ENCODE data around the gene LDB2.

Gene LDB2

GRCh38 chr4:16721613-16722291 lies 176.7 kb downstream of the LDB2 start:
- no peak for DNase-seq (ENCODE audit: low spot score)

GRCh38 chr4:16720761-16721160 lies 177.7 kb downstream of the LDB2 start:
- no peak for DNase-seq (ENCODE audit: low spot score)

- DNase-seq (ENCODE audit: low spot score) = no peak
Measured at GRCh38 chr4:16717266-16717970, 181.0 kb downstream of the LDB2 start.

GRCh38 chr4:16715482-16715881 lies 183.0 kb downstream of the LDB2 start:
- DNase-seq (ENCODE audit: low spot score) = no peak

GRCh38 chr4:16714191-16714590 lies 184.3 kb downstream of the LDB2 start:
- DNase-seq (ENCODE audit: low spot score) = no peak

- DNase-seq (ENCODE audit: low spot score) = no peak
Measured at GRCh38 chr4:16713696-16714095, 184.7 kb downstream of the LDB2 start.

GRCh38 chr4:16713271-16713670 lies 185.2 kb downstream of the LDB2 start:
- no peak for DNase-seq (ENCODE audit: low spot score)

- no peak for DNase-seq (ENCODE audit: low spot score)
Measured at GRCh38 chr4:16710198-16710597, 188.2 kb downstream of the LDB2 start.

- no peak for DNase-seq (ENCODE audit: low spot score)
Measured at GRCh38 chr4:16707874-16708273, 190.6 kb downstream of the LDB2 start.

- DNase-seq (ENCODE audit: low spot score) = no peak
Measured at GRCh38 chr4:16706251-16706650, 192.2 kb downstream of the LDB2 start.

- DNase-seq (ENCODE audit: low spot score) = no peak
Measured at GRCh38 chr4:16705341-16705740, 193.1 kb downstream of the LDB2 start.

- DNase-seq (ENCODE audit: low spot score) = no peak
Measured at GRCh38 chr4:16704489-16704888, 194.0 kb downstream of the LDB2 start.

GRCh38 chr4:16695896-16696295 lies 202.5 kb downstream of the LDB2 start:
- DNase-seq (ENCODE audit: low spot score) = no peak

GRCh38 chr4:16694884-16695276 lies 203.6 kb downstream of the LDB2 start:
- no peak for DNase-seq (ENCODE audit: low spot score)

GRCh38 chr4:16694173-16694883 lies 204.1 kb downstream of the LDB2 start:
- DNase-seq (ENCODE audit: low spot score) = no peak

- no peak for DNase-seq (ENCODE audit: low spot score)
Measured at GRCh38 chr4:16693641-16694040, 204.8 kb downstream of the LDB2 start.

- no peak for DNase-seq (ENCODE audit: low spot score)
Measured at GRCh38 chr4:16692961-16693506, 205.4 kb downstream of the LDB2 start.

- no peak for DNase-seq (ENCODE audit: low spot score)
Measured at GRCh38 chr4:16692524-16692923, 205.9 kb downstream of the LDB2 start.

- no peak for DNase-seq (ENCODE audit: low spot score)
Measured at GRCh38 chr4:16692046-16692445, 206.4 kb downstream of the LDB2 start.

GRCh38 chr4:16691450-16691849 lies 207.0 kb downstream of the LDB2 start:
- no peak for DNase-seq (ENCODE audit: low spot score)

- no peak for DNase-seq (ENCODE audit: low spot score)
Measured at GRCh38 chr4:16687845-16688244, 210.6 kb downstream of the LDB2 start.

GRCh38 chr4:16687011-16687410 lies 211.4 kb downstream of the LDB2 start:
- DNase-seq (ENCODE audit: low spot score) = no peak

- DNase-seq (ENCODE audit: low spot score) = no peak
Measured at GRCh38 chr4:16686195-16686594, 212.2 kb downstream of the LDB2 start.

All from ecto neural progenitor cell (in vitro differentiated cells).